Erythroblast (primary cell): ENCODE measurements around the gene L1CAM.

Experiments used
- DNase-seq, 2 experiments: peaks; one replicate each; lab custom pipeline; 2025; lab: John Stamatoyannopoulos, UW
- GATA1 ChIP-seq: IDR thresholded peaks from 2 replicates; pipeline ENCODE4 v1.6.1; 2011; ENCODE audit warnings: low read depth, mild to moderate bottlenecking, control low read depth, low read length, moderate library complexity
- POLR2A ChIP-seq: IDR thresholded peaks from 2 replicates; pipeline ENCODE4 v1.6.1; 2011; ENCODE audit warnings: mild to moderate bottlenecking, low read length

Gene L1CAM

DNA sequence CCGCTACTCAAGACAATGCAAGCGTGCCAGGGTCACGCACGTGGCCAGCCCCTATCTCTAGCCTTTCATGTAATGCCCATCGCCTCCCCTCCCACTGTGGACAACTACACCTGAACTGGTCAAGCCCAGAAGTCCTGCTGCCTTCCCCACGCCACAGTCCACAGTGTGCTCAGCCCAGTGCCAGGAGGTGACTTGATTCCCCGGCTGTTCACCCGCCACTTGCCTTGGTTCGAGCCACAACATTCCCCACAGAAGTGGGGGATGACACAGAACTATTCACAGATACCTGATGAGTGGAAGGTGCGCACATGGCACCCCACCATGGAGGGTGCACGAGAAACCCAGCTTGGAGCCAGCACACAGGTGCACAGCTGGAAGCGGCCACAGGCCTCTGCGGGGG lies 33.3 kb upstream of the L1CAM start:
- TF ChIP-seq GATA1 (no peak), POLR2A (no peak)
- no peak for DNase-seq

DNA sequence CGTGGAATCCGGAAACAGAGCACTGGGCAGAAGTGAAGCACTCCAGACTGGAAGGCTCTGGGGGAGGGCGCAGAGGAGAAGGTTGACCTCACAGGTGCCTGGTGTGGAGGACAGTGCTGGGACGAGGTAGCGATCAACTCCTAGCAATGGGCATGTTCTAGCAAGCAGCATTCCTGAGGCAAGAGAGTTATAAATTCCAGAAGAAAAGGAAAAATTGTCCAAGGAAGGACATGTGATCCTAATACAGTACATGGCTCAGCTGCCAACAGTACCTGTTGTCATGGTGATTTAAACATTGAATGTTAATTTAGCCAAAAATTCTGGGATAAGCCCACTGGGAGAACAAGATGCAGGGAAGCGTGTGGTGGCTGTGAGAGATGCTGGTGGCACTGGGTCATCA lies 31.9 kb upstream of the L1CAM start:
- no peak for DNase-seq

GRCh38 chrX:153913701-153914100 lies 27.7 kb upstream of the L1CAM start:
- TF ChIP-seq POLR2A (no peak), GATA1 (no peak)
- DNase-seq: no peak

More for the DNA sequence above, 31.9 kb upstream of the L1CAM start:
- no peak for TF ChIP-seq POLR2A
- no peak for TF ChIP-seq GATA1

- no peak for DNase-seq
- TF ChIP-seq POLR2A (no peak), GATA1 (no peak)
Measured at GRCh38 chrX:153913211-153913610, 27.2 kb upstream of the L1CAM start.

DNA sequence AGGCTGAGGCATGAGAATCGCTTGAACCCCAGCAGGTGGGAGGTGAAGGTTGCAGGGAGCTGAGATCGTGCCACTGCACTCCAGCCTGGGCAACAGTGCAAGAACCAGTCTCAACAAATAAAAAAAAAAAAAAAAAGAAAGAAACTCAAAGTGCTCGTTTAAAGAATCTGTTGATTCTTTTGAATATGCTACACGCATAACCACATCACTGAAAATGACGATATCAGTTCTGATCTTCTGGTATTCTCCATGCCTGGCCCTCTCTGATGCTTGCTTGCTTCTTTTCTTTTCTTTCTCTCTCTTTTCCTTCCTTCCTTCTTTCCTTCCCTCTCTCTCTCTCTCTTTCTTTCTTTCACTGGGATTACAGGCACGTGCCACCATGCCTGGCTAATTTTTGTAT lies 25.8 kb upstream of the L1CAM start:
- no peak for DNase-seq

GRCh38 chrX:153910446-153910845 lies 24.5 kb upstream of the L1CAM start:
- no peak for DNase-seq
- no peak for TF ChIP-seq GATA1

More for the DNA sequence above, 25.8 kb upstream of the L1CAM start:
- TF ChIP-seq GATA1 (no peak), POLR2A (no peak)

GRCh38 chrX:153909980-153910360 lies 24.0 kb upstream of the L1CAM start:
- TF ChIP-seq GATA1 (no peak), POLR2A (no peak)
- DNase-seq: no peak

DNA sequence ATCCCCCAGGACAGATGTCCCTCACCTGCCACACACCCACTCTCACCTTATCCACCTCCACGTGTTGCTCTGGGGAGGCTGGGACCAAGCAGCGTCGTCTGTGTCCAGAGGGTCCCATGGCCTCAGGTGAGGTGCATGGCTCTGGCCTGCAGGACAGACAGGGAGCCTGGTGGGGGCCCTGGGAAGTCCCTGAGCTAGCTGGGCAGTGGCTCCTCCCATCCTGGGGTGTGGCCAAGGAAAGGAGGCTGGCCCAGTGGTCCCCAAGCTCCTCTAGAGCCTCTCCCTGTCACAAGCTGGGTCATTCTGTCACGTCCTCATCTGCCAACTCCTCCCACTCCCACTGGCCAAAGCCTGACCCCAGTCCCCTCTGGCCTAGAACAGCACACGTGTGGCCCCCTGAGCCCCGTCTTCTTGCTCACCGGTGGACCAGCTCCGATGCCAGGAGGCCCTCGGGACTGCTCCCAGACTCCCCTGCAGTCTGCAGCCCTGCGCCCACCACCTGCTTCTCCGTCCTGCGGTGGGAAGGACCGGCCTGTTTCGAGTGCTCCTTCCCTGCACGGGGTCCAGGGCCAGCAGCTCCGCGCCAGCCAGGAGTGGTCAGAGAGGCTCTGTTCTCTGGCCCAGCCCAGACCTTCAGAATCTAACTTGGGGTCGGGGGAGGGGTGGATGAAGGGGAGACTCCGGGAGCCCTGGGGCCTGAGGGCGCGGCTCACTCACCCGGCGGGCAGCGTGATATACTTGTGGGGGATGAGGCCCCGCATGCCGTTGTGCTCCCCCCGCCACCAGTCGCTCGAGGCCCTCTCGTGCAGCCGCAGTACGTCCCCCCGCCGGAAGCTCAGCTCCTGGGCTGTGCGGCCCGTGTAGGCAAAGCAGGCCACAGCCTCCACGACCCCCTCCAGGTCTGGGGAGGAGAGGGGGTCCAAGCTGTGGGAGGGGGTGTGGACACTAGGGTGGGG lies 23.3 kb upstream of the L1CAM start:
- DNase-seq: peak; percentile 9 to 12
- TF ChIP-seq POLR2A (no peak), GATA1 (no peak)

DNA sequence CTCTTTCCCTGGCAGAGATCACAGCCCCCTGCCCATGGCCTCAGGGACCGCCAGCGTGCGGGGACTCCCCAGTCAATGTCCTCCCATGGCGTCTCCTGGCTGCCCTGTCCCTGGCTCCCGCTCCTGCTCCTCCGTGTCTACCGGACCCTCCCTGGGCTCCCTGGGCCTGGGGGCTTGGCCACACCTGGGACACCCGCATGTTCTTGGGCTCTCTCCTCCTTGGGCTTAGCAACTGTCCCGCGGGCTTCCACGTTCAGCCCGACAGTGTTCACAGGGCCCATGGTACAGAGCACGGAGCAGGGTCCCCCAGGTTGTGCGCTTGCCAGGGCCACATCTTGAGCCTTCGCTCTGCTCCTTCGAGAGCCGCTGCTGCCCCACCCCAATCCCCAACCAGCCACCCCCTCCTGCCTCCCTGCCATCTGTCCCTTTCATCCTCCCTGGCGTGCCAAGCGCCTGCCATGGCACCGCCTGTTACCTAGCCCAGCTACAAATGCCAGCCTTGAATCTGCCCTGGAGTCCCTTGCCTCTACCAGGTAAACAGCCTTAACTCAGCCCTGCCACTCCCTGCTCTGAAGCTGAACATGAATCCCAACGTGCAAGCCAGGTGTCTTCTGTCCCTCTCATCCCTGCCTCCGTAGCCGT lies 22.4 kb upstream of the L1CAM start:
- TF ChIP-seq POLR2A (no peak), GATA1 (no peak)

DNA sequence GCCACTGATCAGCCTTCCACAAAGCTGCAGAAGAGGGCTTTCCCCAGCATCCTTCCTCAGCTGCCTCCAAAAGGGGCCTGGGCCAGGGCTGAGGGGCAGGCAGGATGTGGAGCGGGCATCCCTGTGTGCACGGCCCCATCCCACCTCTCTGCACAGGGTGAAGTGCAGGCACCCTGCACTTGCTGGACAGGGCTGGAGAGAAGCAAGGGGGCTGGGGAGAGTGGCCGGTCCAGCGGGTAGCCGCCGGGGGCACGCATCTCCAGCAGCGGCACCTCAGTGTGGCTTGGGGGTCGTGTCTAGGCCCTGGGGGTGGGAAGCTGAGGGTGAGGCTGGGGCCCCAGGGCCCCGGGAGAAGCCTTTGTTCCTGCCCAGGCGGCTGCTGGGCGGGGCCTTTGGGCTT lies 21.5 kb upstream of the L1CAM start:
- TF ChIP-seq GATA1: no peak
- no peak for TF ChIP-seq POLR2A
- no peak for DNase-seq

More for the DNA sequence above, 22.4 kb upstream of the L1CAM start:
- DNase-seq: no peak

DNA sequence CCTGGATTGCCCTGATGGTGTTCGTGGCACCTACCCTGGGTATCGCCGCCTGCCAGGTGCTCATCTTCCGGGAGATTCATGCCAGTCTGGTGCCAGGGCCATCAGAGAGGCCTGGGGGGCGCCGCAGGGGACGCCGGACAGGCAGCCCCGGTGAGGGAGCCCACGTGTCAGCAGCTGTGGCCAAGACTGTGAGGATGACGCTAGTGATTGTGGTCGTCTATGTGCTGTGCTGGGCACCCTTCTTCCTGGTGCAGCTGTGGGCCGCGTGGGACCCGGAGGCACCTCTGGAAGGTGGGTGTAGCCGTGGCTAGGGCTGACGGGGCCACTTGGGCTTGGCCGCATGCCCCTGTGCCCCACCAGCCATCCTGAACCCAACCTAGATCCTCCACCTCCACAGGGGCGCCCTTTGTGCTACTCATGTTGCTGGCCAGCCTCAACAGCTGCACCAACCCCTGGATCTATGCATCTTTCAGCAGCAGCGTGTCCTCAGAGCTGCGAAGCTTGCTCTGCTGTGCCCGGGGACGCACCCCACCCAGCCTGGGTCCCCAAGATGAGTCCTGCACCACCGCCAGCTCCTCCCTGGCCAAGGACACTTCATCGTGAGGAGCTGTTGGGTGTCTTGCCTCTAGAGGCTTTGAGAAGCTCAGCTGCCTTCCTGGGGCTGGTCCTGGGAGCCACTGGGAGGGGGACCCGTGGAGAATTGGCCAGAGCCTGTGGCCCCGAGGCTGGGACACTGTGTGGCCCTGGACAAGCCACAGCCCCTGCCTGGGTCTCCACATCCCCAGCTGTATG lies 20.3 kb upstream of the L1CAM start:
- TF ChIP-seq POLR2A (no peak), GATA1 (no peak)
- DNase-seq: no peak

- TF ChIP-seq POLR2A: no peak
- no peak for TF ChIP-seq GATA1
Measured at GRCh38 chrX:153905481-153906095, 19.6 kb upstream of the L1CAM start.

More at GRCh38 chrX:153905481-153906095, 19.6 kb upstream of the L1CAM start:
- DNase-seq: no peak
